GM10847 (cell line): Measurements from ENCODE around the gene FAM3B.

Source experiments
- POLR2A ChIP-seq: IDR thresholded peaks from 2 replicates; pipeline ENCODE4 v1.6.1; 2011; ENCODE audit not compliant: insufficient read length; ENCODE audit errors: extremely low read depth

Gene FAM3B

GRCh38 chr21:41342035-41342434 is 25.4 kb downstream of the FAM3B start:
- no peak for TF ChIP-seq POLR2A

GRCh38 chr21:41344146-41344545 is 27.5 kb downstream of the FAM3B start:
- TF ChIP-seq POLR2A = no peak

- TF ChIP-seq POLR2A = no peak
These were observed 28.8 kb downstream of the FAM3B start for GRCh38 chr21:41345356-41345755.

DNA sequence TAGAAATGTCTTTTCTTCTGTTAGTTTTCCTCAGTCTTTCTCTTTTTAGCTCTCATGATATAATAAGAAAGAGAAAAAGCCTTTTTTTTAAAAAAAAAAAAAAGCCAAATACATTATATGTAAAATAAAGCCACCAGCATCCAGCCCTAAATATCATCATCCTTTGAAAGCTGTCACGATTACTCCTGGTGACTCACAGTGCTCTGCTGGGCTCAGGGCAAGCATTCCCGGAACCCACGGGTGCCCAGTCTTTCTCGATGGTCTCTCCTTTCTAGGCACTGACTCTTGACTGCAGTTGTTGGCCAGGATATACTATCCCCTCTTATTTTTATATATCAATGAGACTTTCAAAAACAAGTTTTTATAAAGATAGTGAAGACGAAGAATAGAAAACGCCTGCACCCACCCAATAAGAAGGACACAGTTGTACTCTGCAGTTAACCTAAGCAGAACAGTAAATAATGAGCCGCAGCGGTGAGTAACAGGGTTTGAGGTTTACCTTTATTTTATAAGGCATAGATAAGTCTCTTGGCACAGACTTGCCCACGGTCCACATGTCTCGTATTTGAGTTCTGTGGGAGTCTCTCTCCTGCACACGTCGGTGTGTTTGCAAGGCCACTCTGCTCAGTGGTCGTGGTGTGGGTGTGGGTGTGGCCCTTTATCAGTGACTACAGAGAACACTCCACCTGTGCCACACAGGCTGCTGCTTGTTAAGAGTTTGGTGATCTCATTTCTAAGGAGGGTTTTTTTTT is 29.5 kb downstream of the FAM3B start:
- TF ChIP-seq POLR2A = no peak

- TF ChIP-seq POLR2A = no peak
These were observed 30.2 kb downstream of the FAM3B start for GRCh38 chr21:41346758-41347157.

DNA sequence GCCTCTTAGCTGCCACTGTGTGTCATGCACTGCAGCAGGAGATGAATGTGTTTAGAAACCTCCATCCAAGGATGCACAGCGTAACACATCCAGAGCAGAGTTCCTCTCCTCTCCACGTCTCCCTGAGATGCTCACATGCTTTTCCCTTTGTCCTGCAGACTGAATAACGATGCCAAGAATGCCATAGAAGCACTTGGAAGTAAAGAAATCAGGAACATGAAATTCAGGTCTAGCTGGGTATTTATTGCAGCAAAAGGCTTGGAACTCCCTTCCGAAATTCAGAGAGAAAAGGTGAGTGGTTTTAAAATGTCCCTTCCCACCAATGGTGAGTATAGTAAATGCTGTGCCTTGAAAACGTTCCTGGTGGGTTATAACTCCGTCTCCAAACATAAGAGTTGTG is 31.8 kb downstream of the FAM3B start:
- no peak for TF ChIP-seq POLR2A

GRCh38 chr21:41349126-41349525 is 32.5 kb downstream of the FAM3B start:
- no peak for TF ChIP-seq POLR2A

GRCh38 chr21:41349619-41350390 is 33.2 kb downstream of the FAM3B start:
- no peak for TF ChIP-seq POLR2A

- no peak for TF ChIP-seq POLR2A
These were observed 34.0 kb downstream of the FAM3B start for GRCh38 chr21:41350436-41351155.

DNA sequence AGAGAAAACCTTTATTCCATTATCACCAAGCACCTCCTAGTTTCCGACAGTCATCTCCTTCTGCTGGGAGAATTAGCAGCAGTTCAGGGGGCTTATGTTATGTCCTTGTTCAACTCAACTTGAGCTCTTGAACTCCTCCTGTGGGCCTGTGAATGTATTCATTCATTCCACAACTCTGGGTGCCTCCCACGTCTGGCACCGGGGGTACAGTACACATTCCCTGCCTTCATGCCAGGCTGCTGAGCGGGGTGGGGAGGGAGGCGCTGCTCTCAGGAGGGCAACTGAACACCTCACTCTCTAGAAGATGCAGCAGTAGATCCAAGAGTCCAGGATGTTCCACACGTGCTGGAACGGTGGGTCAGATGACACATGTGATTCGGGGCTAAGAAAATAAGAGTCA is 40.9 kb downstream of the FAM3B start:
- no peak for TF ChIP-seq POLR2A

DNA sequence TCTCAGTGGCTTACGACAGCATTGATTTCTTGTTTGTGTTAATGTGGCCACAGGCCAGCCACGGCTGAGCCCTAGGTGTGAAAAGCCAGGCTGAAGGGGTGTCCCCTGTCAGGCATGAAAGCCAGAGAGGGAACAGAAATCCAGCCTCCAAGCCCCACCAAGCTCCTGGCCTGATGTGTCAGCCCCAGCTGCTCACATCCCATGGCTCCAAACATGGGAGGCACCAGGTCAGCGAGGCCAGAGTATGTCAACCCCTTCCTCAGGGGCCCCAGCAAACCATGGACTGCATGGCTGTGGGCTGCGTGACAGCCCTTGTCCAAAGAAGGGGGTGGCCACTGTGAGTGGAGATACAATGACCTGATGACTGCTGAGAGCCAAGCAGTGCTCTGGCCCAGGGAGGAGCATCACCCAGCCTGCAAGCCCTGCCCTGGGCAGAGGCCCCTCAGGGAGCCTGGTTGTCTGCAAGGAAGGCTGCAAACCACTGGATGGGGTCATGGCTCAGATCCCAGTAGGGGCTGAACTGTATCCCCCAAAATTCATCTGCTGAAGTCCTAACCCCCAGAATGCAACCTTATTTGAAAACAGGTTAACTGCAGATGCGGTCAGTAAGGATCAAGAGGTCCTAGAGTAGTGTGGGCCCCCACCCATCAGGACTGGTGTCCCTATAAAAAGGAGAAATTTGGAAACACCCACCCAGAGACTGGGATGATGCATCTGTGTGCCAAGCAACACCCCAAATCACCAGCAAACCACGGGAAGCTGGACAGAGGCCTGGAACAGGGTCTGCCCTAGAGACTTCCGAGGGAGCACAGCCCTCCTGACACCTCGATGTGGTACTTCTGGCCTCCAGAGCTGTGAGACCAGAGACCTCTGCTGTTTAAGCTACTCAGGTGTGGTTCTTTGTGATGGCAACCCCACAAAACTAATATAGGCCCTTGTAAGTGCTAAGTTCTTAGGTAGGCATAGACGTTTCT is 41.9 kb downstream of the FAM3B start:
- no peak for TF ChIP-seq POLR2A

DNA sequence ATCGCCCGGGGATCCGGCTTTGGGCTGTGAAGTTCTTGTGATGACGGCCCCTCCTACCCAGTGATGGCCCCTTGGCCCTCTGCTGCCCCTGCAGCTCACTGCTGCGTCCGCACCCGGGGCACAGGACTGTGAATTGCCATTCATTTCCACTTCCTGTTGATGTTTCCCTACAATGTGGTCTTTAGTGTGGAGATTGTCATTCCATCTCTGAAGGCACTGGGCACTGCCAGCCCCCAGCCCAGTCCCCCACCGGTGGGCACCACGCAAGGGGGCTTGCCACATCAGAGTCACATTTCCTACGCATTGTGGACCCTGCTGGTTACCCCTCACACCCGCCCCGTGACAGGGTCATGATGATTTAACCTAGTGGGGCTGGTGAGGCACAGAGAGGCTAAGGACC is 42.7 kb downstream of the FAM3B start:
- TF ChIP-seq POLR2A = no peak

GRCh38 chr21:41360072-41360821 is 43.6 kb downstream of the FAM3B start:
- TF ChIP-seq POLR2A = no peak
